GM12891 (cell line): ENCODE measurements around the gene LRRN1.
A peak's percentile ranks its signal among the peaks of the same experiment; 100 is the strongest.
"Not testable (repeated sequence)": the region's sequence is repeated elsewhere in the genome, so short reads cannot be mapped to it uniquely, and the experiment has no call there.

Experiments
- DNase-seq: peaks from one replicate; pipeline ENCODE4 v3.0.0; 2011; ENCODE audit warnings: low spot score; ENCODE audit not compliant: insufficient read length
- FAIRE-seq: peaks from 2 replicates; lab custom pipeline; 2011; peaks lifted over from hg19 to GRCh38; lab: Jason Lieb, UNC
- PAX5 ChIP-seq: IDR thresholded peaks from 2 replicates; pipeline ENCODE4 v1.6.1; 2011; ENCODE audit warnings: low read length, moderate library complexity, mild to moderate bottlenecking; ENCODE audit not compliant: insufficient read depth, severe bottlenecking
- POLR2A ChIP-seq: IDR thresholded peaks from 2 replicates; pipeline ENCODE4 v1.6.1; 2011; ENCODE audit warnings: low read depth, low read length, control low read depth
- POLR2AphosphoS5 ChIP-seq: IDR thresholded peaks from 2 replicates; pipeline ENCODE4 v1.6.1; 2011; ENCODE audit warnings: low read depth, low read length, control low read depth
- POU2F2 ChIP-seq: IDR thresholded peaks from 2 replicates; pipeline ENCODE4 v1.6.1; 2011; ENCODE audit warnings: low read depth, mild to moderate bottlenecking, control low read depth, low read length, moderate library complexity
- SPI1 ChIP-seq: IDR thresholded peaks from 2 replicates; pipeline ENCODE4 v1.6.1; 2011; ENCODE audit warnings: low read depth, low read length, control low read depth
- TAF1 ChIP-seq: IDR thresholded peaks from 2 replicates; pipeline ENCODE4 v1.6.1; 2011; ENCODE audit warnings: low read depth, low read length, control low read depth

The LRRN1 gene

DNA sequence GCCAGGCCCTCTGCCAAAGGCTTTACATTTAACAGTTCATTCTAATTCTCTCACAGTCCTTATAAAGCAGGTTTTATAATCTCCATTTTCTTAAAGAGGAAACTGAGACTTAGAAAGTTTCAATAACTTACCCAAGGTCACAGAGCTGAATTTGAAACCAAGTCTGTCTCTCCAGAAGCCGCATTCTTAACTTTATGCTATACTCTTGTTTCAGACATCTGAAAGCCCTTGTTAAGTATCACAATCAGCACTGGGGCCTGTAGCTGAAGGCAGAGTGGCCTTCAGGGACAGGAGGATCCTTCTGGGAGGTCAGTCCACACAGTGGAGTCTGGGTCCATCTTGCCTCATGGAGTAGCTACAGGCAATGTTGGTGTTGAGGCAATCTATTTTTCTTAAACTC is 27.9 kb downstream of the LRRN1 start:
- no peak for TF ChIP-seq SPI1
- TF ChIP-seq POU2F2: no peak
- no peak for TF ChIP-seq PAX5
- TF ChIP-seq TAF1: no peak
- TF ChIP-seq POLR2AphosphoS5: no peak
- TF ChIP-seq POLR2A: no peak
- DNase-seq (no peak), FAIRE-seq (no peak)

DNA sequence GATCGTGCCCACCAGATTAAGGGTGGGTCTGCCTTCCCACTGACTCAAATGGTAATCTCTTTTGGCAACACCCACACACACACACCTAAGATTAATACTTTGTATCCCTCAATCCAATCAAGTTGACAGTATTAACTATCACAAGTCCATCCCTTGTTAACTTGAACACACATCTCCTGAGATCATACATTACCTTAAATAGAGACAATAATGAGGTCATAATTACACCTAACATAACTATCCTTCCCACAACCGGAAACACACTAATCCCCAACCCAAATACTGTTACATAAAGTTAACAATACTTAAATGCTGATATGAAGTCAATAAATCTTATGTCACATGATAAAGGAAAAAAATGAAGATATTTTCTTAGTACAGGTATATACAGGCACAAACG is 29.2 kb downstream of the LRRN1 start:
- DNase-seq, FAIRE-seq: not testable (repeated sequence)

DNA sequence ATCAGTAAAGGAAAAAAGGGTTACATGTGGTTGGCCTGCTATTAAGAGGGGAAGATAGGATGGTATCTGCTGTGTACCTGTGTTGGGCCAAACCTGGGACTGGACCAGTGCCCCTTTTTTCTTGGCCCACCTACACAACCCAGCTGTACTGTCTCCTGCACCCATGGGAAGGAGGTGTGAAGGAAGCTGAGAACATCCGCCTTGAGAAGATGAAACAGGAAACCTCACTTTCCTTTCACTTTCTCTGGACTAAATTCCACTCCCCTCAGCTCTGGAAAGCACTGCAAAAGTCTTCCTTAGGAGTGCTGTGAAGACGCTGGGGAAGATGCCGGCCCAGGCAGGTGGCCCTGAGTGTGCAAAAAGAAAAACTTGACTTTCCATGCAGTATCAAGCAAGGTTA is 37.6 kb downstream of the LRRN1 start:
- TF ChIP-seq SPI1 (no peak), PAX5 (no peak), POLR2AphosphoS5 (no peak), TAF1 (no peak)
- no peak for DNase-seq
- FAIRE-seq: no peak

DNA sequence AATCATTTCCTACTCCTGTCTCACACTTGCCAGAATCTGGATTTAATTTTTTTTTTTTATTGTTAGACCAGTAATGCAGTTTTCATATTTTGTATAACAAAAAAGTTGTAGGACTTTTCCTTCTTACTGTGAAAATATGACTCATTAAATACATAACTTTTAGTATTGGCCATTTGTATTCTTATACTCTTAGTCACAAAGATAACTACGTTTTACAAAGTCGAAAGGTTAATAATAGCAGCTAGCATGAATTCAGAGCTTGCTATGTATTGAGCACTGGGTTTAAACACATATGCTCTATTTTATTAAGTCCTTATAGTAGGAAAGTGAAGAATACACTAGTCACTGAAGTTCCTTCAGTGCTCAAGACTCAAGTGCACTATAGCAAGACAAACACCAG is 43.1 kb downstream of the LRRN1 start:
- TF ChIP-seq POLR2A: no peak
- TF ChIP-seq POU2F2: no peak
- no peak for TF ChIP-seq PAX5
- TF ChIP-seq SPI1: no peak
- FAIRE-seq: no peak
- DNase-seq: no peak

DNA sequence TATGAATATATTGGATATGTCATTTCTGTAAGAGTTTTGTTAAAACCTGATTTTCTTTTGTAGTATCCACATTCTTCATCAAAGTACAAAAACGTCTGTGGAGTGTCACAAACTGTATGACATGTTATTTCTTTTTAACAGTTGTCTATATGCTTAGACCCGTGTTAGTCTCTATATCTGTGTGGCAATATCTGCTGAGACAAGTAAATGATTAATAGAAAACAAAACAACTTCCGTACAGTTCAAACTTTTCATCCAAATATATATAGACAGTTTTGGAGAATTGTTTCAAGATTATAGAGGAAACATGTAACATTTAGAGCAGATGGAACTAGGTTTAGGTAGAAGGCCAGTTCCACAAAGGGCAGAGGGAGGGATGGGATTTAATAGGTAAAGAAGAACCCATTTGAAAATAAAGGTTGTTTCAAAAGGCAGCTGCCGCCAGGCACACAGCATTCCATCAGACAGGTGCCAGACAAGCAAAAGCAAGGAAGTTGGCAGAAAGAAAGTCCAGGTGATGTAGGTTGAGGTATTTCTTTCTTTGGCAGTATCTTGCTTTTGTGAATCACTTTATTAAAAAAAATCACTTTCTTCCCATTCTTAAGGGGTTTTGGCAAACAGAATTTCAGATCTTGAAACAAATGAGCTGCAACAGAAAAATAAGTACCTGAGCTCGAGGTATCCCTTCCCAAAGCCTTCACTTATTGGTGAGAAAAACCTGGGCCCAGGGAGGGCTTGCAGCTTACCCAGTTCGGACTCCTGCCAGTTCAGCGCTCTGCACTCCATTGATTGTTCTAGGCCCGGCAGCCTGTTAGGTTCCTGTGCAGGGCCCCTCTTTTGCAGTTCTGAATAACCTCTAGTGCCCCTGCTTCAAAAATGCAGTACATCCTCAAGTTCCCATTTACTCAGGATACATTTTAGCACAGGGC is 49.0 kb downstream of the LRRN1 start:
- TF ChIP-seq POU2F2 (no peak), TAF1 (no peak), SPI1 (no peak), PAX5 (no peak), POLR2A (no peak), POLR2AphosphoS5 (no peak)
- DNase-seq (no peak), FAIRE-seq (no peak)

DNA sequence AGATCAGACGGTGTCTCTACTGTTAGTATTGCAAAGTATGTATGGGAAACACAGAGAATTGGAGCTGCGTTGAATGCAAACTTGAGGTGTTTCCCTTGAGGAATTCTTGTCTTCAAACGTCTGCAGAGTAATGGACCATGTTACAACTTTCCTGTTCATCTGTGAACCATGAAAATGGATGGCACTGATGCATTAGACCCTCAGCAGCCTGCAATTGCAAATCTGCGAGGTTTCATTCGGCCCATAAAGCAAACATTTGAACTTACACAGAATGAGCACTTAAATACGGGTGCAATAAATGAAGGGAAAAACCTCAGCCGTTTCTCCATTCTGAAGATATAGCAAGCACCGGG is 49.7 kb downstream of the LRRN1 start:
- TF ChIP-seq POLR2A: no peak
- TF ChIP-seq POU2F2: no peak
- TF ChIP-seq SPI1: no peak
- no peak for TF ChIP-seq POLR2AphosphoS5
- no peak for TF ChIP-seq PAX5
- TF ChIP-seq TAF1: no peak
- FAIRE-seq: no peak
- DNase-seq: no peak

DNA sequence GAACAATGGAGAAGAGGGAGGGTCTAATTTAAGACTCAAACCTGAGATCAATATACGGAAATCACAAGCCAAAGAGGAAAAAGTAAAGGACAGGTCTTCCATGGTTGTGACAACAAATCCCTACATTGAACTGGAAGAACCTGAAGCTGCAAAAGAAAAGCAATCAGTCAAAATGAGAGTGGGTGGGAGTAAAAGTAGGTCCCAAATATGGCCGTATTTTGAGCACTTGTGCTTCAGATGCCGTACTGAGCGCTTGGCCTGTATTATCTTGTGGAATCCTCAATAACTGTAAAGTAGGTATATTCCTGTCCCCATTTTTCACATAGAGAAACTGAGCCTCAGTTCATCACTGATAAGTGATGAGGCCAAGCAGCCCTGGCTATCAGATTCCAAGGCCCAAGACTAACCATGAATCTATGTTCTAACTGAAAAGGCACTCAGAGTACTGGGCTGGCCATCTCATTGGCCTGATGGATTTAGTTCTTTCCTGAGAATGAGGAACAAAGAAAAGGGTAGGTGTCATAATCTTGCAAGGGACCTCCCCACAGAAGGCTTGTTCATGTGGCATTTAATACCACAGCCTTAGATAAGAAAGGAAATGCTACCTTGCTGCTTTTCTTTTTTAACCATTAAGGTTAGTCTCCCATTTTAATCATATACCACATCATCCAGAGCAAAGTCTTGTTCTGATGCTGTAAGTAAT is 52.5 kb downstream of the LRRN1 start:
- TF ChIP-seq PAX5 (no peak), TAF1 (no peak), POLR2A (no peak), SPI1 (0 out of 2 replicates have a peak, but pooled peaks have one; percentile 37)
- DNase-seq (no peak), FAIRE-seq (no peak)

DNA sequence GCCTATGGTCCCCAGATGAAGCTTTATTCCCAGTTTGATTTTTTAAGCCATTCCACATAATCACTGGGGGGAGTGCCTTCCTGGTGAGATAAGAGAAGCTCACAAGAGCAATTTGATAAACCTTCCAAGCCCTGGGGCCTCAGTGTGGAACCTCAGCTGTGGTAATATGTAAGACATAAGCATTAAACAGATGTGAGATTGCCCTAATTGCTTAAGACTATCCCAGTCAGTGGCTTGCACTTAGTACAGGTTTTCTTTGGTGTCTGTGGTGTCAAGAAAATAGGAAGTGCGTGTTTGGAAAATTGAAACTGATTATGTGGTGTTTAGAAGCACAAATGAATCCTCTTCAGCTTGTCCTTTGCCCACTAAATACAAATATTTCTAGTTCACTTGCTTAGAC is 54.3 kb downstream of the LRRN1 start:
- FAIRE-seq (no peak), DNase-seq (no peak)
- TF ChIP-seq POLR2A (no peak), PAX5 (no peak), TAF1 (no peak), SPI1 (no peak), POU2F2 (no peak), POLR2AphosphoS5 (no peak)

DNA sequence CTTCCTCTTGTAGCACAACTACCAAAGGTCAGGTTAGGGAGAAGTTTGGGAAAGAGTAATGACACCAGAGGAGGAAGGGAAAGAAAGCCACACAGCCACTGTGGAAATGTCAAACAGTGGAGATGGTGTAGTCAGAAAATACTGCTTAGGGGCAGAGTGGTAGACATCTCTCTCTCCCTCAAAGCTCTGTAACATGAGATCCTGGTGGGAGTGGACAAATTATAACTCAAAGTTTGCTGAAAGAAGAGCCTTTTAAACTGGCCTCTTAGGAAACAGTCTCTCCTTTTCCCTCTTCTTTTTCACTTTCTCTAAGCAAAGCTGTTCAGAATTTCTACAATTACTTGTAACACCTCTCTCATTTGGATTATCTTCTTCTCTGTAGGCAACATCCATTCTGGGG is 55.8 kb downstream of the LRRN1 start:
- DNase-seq (no peak), FAIRE-seq (no peak)
- TF ChIP-seq POU2F2 (no peak), POLR2AphosphoS5 (no peak), TAF1 (no peak), SPI1 (no peak), PAX5 (no peak)

DNA sequence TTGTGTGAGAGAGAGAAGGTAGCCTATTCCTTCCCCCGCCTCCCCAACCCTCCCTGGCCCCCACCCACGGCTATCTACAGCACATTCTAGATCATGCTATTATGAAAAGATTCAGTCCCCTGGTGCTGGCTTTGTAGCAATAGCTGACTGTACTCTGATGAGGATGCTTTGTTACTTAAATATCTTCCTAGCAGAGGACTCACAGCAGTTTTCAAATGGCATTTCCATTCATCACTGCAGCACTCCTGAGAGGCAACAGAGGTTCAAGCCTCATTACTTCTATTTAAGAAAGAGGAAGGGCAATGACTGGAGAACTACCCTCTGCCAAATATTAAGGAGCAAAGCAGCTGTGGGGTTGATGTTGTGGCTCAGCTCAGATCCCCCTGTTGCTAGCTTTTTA is 61.0 kb downstream of the LRRN1 start:
- FAIRE-seq (no peak), DNase-seq (no peak)
- no peak for TF ChIP-seq POLR2A
- TF ChIP-seq POLR2AphosphoS5: no peak
- TF ChIP-seq PAX5: no peak
- no peak for TF ChIP-seq TAF1
- TF ChIP-seq POU2F2: no peak
- no peak for TF ChIP-seq SPI1
